Right cardiac atrium (tissue), 5 donors: ENCODE data around the gene CYGB. TPM values are rescaled to one million over a fixed set of nuclear protein-coding genes. Genes with fewer than 3 reads are reported as not detected.
"Not testable (repeated sequence)": the region's sequence is repeated elsewhere in the genome, so short reads cannot be mapped to it uniquely, and the experiment has no call there.

Source experiments
- ATAC-seq, 2 donors: fragments of 200-7000 bp; cut with Tn5 transposase; one replicate each; pipeline versions ENCODE4 v1.8.0 to v1.9.1; 2020; ENCODE audit warnings: moderate library complexity in 2 of 2, mild to moderate bottlenecking in 1 of 2
- DNase-seq, 3 donors: peaks; one replicate each; pipeline ENCODE4 v3.0.0-alpha.2; 2020
- H3K27ac ChIP-seq: one replicate; pipeline ENCODE4 v1.5.1; 2013; ENCODE audit warnings: mild to moderate bottlenecking, low read length, control low read depth, moderate library complexity
- H3K27me3 ChIP-seq: one replicate; pipeline ENCODE4 v1.6.1; 2013; ENCODE audit not compliant: control insufficient read depth, insufficient read depth
- H3K4me1 ChIP-seq: one replicate; pipeline ENCODE4 v1.6.1; 2013; ENCODE audit warnings: low read length; ENCODE audit not compliant: control insufficient read depth, insufficient read depth
- H3K4me3 ChIP-seq: one replicate; pipeline ENCODE4 v1.5.1; 2013; ENCODE audit warnings: low read length, control low read depth
- H3K9me3 ChIP-seq: one replicate; pipeline ENCODE4 v1.6.1; 2013; ENCODE audit warnings: low read length; ENCODE audit not compliant: control insufficient read depth
- WGBS: extraction: QIAGEN DNeasy Blood & Tissue Kit; methylation state at CpG from one replicate; pipeline ENCODE4 v1.1.7; 2013; 5-methylcytosine and 5-hydroxymethylcytosine counted together
- intact Hi-C, 4 donors: fragments of 100-400 bp; cut with DNase I; formaldehyde crosslinking; loops; one replicate each; pipeline versions ENCODE4 v1.11.0 to v1.14.0; 2022 to 2023
- polyA plus RNA-seq: library from polyadenylated mRNA; stranded (reverse); fragments of 200-250 nt; gene quantifications from one replicate; pipeline ENCODE4 v1.2.3, GENCODE V29; 2013
- total RNA-seq, 4 donors: library from RNA; stranded (reverse); fragmentation: NEBNext Ultra II Directional; extraction: Animal tissue kit (Norgen Biotek cat#: 25700); gene quantifications; one replicate each; pipeline ENCODE4 v1.2.1, GENCODE V29; 2021
- donor health status: healthy with polysubstance abuse.
- donor health status: DM: no; HTN: yes; CAD: no.
- donor health status: DM: no; HTN: no; CAD: no.
- donor health status: DM: no; HTN: yes; CAD: no; lungs with severe emphysema.
- donor health status: DM: yes; HTN: yes; CAD: no.

CYGB gene
- total and polyA plus RNA-seq, 5 donors: 46.6 to 83.9 (median 65.5) TPM

- Histone ChIP-seq H3K27ac (peak overlapping the region; percentile 97), H3K27me3 (no peaks in the 10 kb centered on the region), H3K4me1 (peaks cover 16% of the 10 kb centered on the region), H3K9me3 (no peaks in the 10 kb centered on the region), H3K4me3 (no peak overlapping the region)
- 35% methylated on average over 20 of the region's 20 CpGs for WGBS
- intact Hi-C loops: loop anchor here in 2 of 4 donors (10.0 kb wide), 2 partner anchors 55 to 95 kb away; partner anchors contain the start of gene ST6GALNAC2 (in 1 of the 2)
- peak; percentile 96 to 98 (median 97) for DNase-seq
- peak; percentile 83 to 84 for ATAC-seq
Observed at GRCh38 chr17:76529224-76530094, 8.1 kb downstream of the CYGB start.

- WGBS: 37% methylated on average over 31 of the region's 31 CpGs
- H3K4me1 ChIP-seq: peaks cover 17% of the 10 kb centered on the region
- H3K4me3 ChIP-seq: peak overlapping the region; percentile 6
- peak overlapping the region; percentile 97 for H3K27ac ChIP-seq
- H3K27me3 ChIP-seq: no peaks in the 10 kb centered on the region
- intact Hi-C loops: loop anchor here in 2 of 4 donors (10.0 kb wide), 2 partner anchors 56 to 96 kb away; partner anchors contain the start of gene ST6GALNAC2 (in 1 of the 2)
- DNase-seq (peak; percentile 89 to 95 (median 92)), ATAC-seq (peak; percentile 62 to 66)
- no peaks in the 10 kb centered on the region for H3K9me3 ChIP-seq
Observed at GRCh38 chr17:76528528-76529223, 8.8 kb downstream of the CYGB start.

GRCh38 chr17:76528156-76528527, 9.4 kb downstream of the CYGB start:
- ATAC-seq (no peak), DNase-seq (peak in 2 of 3 donors; percentile 73 to 81)
- no peaks in the 10 kb centered on the region for H3K27me3 ChIP-seq
- H3K27ac ChIP-seq: peak overlapping the region; percentile 97
- H3K4me1 ChIP-seq: peaks cover 17% of the 10 kb centered on the region
- intact Hi-C loops: loop anchor here in 2 of 4 donors (10.0 kb wide), 2 partner anchors 57 to 97 kb away; partner anchors contain the start of gene ST6GALNAC2 (in 1 of the 2)
- H3K4me3 ChIP-seq: peak overlapping the region; percentile 6
- 51% methylated on average over 15 of the region's 15 CpGs for WGBS
- no peaks in the 10 kb centered on the region for H3K9me3 ChIP-seq

- no peak overlapping the region for H3K4me3 ChIP-seq
- peaks cover 17% of the 10 kb centered on the region for H3K4me1 ChIP-seq
- 28% methylated on average over 26 of the region's 26 CpGs for WGBS
- no peaks in the 10 kb centered on the region for H3K27me3 ChIP-seq
- ATAC-seq (peak; percentile 37 to 69), DNase-seq (peak; percentile 88 to 91 (median 90))
- no peaks in the 10 kb centered on the region for H3K9me3 ChIP-seq
- peak overlapping the region; percentile 53 for H3K27ac ChIP-seq
- intact Hi-C loops: loop anchor here in 2 of 4 donors (10.0 kb wide), 2 partner anchors 57 to 97 kb away; partner anchors contain the start of gene ST6GALNAC2 (in 1 of the 2)
Observed at GRCh38 chr17:76527430-76528111, 9.9 kb downstream of the CYGB start.

- peaks cover 17% of the 10 kb centered on the region for H3K4me1 ChIP-seq
- not testable (repeated sequence) for H3K27me3 ChIP-seq, ATAC-seq, H3K4me3 ChIP-seq, H3K9me3 ChIP-seq
- DNase-seq: peak in 2 of 3 donors; percentile 50 to 60
- WGBS: 67% methylated on average over 9 of the region's 9 CpGs
- intact Hi-C loops: loop anchor here in 2 of 4 donors (10.0 kb wide), 2 partner anchors 58 to 98 kb away; partner anchors contain the start of gene ST6GALNAC2 (in 1 of the 2)
- H3K27ac ChIP-seq: peak overlapping the region; percentile 53
Observed at GRCh38 chr17:76527016-76527415, 10.5 kb downstream of the CYGB start.

- not testable (repeated sequence) for H3K4me1 ChIP-seq, DNase-seq, ATAC-seq, H3K27ac ChIP-seq, H3K4me3 ChIP-seq, H3K9me3 ChIP-seq, H3K27me3 ChIP-seq
- intact Hi-C loops: loop anchor here in 2 of 4 donors (10.0 kb wide), 2 partner anchors 59 to 99 kb away; partner anchors contain the start of gene ST6GALNAC2 (in 1 of the 2)
- 87% methylated on average over 8 of the region's 8 CpGs for WGBS
Observed at GRCh38 chr17:76525513-76525833, 12.0 kb downstream of the CYGB start.

- peak; percentile 79 to 91 (median 89) for DNase-seq
- peak overlapping the region; percentile 37 for H3K27ac ChIP-seq
- peak; percentile 4 to 24 for ATAC-seq
- peaks cover 8% of the 10 kb centered on the region for H3K4me1 ChIP-seq
- no peak overlapping the region for H3K4me3 ChIP-seq
- no peaks in the 10 kb centered on the region for H3K9me3 ChIP-seq
- no peaks in the 10 kb centered on the region for H3K27me3 ChIP-seq
- intact Hi-C loops: loop anchor here (5.0 to 10.0 kb wide), 6 partner anchors 32 to 102 kb away; partner anchors contain the start of gene ST6GALNAC2 (in 2 of the 4)
- WGBS: 52% methylated on average over 25 of the region's 25 CpGs
Observed at GRCh38 chr17:76524598-76525512, 12.7 kb downstream of the CYGB start.

GRCh38 chr17:76523084-76524037, 14.1 kb downstream of the CYGB start:
- H3K27ac ChIP-seq: no peak overlapping the region
- peaks cover 8% of the 10 kb centered on the region for H3K4me1 ChIP-seq
- DNase-seq (peak; percentile 72 to 91 (median 88)), ATAC-seq (peak; percentile 34)
- H3K9me3 ChIP-seq: no peaks in the 10 kb centered on the region
- no peak overlapping the region for H3K4me3 ChIP-seq
- no peaks in the 10 kb centered on the region for H3K27me3 ChIP-seq
- intact Hi-C loops: loop anchor here (2.0 to 10.0 kb wide), 7 partner anchors 23 to 104 kb away; partner anchors contain the start of gene ST6GALNAC2 (in 2 of the 4)
- 29% methylated on average over 35 of the region's 35 CpGs for WGBS

GRCh38 chr17:76521683-76522082, 15.8 kb downstream of the CYGB start:
- not testable (repeated sequence) for ATAC-seq, H3K9me3 ChIP-seq, H3K27me3 ChIP-seq, H3K4me3 ChIP-seq, DNase-seq, H3K4me1 ChIP-seq, H3K27ac ChIP-seq
- 89% methylated on average over 10 of the region's 10 CpGs for WGBS
- intact Hi-C loops: loop anchor here (2.0 to 10.0 kb wide), 7 partner anchors 25 to 106 kb away; partner anchors contain the start of gene ST6GALNAC2 (in 2 of the 4)
